KMS-11 (cell line): Measurements from ENCODE around the gene SELENOI.

Experiments
- H2AFZ ChIP-seq: fragments of 200-600 bp; sonication (generic); 2 replicates; pipeline ENCODE4 v1.6.1; 2016; ENCODE audit warnings: antibody characterized with exemption, mixed run types, low read depth
- H3K27ac ChIP-seq: fragments of 200-600 bp; sonication (generic); 2 replicates; pipeline ENCODE4 v1.6.1; 2016; ENCODE audit warnings: mild to moderate bottlenecking, mixed run types
- H3K27me3 ChIP-seq: fragments of 200-600 bp; sonication (generic); 2 replicates; pipeline ENCODE4 v1.6.1; 2017; ENCODE audit warnings: mild to moderate bottlenecking, low read depth, mixed run types, moderate library complexity; ENCODE audit not compliant: insufficient read depth
- H3K36me3 ChIP-seq: fragments of 200-600 bp; sonication (generic); 2 replicates; pipeline ENCODE4 v1.6.1; 2017; ENCODE audit warnings: mild to moderate bottlenecking, mixed run types; ENCODE audit not compliant: insufficient read depth
- H3K4me1 ChIP-seq: fragments of 200-600 bp; sonication (generic); 2 replicates; pipeline ENCODE4 v1.6.1; 2016; ENCODE audit warnings: mild to moderate bottlenecking, low read depth, mixed run types; ENCODE audit not compliant: poor library complexity, severe bottlenecking
- H3K4me2 ChIP-seq: fragments of 200-600 bp; sonication (generic); 2 replicates; pipeline ENCODE4 v1.7.0; 2016; ENCODE audit warnings: mild to moderate bottlenecking, mixed run types
- H3K4me3 ChIP-seq: fragments of 200-600 bp; sonication (generic); IDR thresholded peaks from 2 replicates; pipeline ENCODE4 v1.6.1; 2017; ENCODE audit warnings: low read depth, low read length, mixed read lengths; ENCODE audit not compliant: insufficient read depth
- H3K79me2 ChIP-seq: fragments of 200-600 bp; sonication (generic); 2 replicates; pipeline ENCODE4 v1.6.1; 2016; ENCODE audit warnings: low read depth, mixed run types; ENCODE audit not compliant: insufficient read depth
- H3K9ac ChIP-seq: fragments of 200-600 bp; sonication (generic); 2 replicates; pipeline ENCODE4 v1.6.1; 2016; ENCODE audit warnings: mild to moderate bottlenecking, mixed run types
- H4K20me1 ChIP-seq: fragments of 200-600 bp; sonication (generic); 2 replicates; pipeline ENCODE4 v1.6.1; 2016; ENCODE audit warnings: mild to moderate bottlenecking, mixed run types; ENCODE audit not compliant: insufficient read depth
- CTCF ChIP-seq: fragments of 200-600 bp; sonication (generic); conservative IDR thresholded peaks from 2 replicates; pipeline ENCODE4 v1.6.1; 2017; ENCODE audit warnings: low read depth, mild to moderate bottlenecking, antibody characterized with exemption, low read length, moderate library complexity, mixed read lengths

Gene SELENOI

DNA sequence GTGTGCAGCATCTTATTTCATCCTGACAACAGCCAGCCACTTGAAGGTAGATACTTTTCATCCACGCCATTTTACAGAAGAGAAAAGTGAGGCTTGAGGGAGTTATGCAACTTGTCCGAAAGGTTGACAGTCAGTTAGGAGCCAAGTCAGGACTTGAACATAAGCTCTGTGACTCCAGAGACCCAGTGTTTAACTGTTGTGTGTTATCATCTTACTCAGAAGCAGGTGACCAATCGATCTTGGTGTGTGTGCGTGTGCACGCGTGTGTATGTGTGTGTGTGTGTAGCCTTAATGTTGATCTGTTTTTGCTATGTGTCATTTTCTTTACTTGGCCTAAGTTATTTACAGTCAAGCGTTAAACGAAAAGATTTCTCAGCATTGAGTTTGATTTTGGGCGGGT lies 77.8 kb downstream of the SELENOI start:
- Histone ChIP-seq H4K20me1 (no peaks in the 10 kb centered on the region), H3K4me2 (no peak overlapping the region), H3K79me2 (no peaks in the 10 kb centered on the region), H3K27ac (no peak overlapping the region), H3K4me3 (no peak overlapping the region), H2AFZ (no peak overlapping the region), H3K9ac (no peak overlapping the region), H3K4me1 (no peaks in the 10 kb centered on the region), H3K27me3 (no peaks in the 10 kb centered on the region), H3K36me3 (no peaks in the 10 kb centered on the region)
- no peak for TF ChIP-seq CTCF

DNA sequence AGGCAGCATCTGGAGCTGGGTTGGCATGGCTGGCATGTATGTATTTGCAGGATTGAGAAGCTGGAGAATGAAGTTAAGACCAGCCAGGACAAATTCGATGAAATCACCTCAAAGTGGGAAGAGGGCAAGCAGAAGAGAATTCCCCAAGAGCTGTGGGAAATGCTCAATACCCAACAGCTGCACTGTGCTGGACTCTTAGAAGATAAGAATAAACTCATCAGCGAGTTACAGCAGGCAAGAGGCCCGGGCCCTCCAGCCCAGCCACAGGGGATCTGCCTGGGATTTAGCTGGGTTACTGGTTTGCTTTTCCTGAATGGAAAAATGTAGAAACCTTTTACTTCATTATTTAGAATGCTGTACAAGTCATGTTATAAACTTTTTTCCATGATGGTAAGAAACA lies 78.3 kb downstream of the SELENOI start:
- Histone ChIP-seq H3K27me3 (no peaks in the 10 kb centered on the region), H3K4me2 (no peak overlapping the region), H3K4me1 (no peaks in the 10 kb centered on the region), H3K79me2 (no peaks in the 10 kb centered on the region), H3K36me3 (no peaks in the 10 kb centered on the region), H3K4me3 (no peak overlapping the region), H2AFZ (no peak overlapping the region), H3K9ac (no peak overlapping the region), H3K27ac (no peak overlapping the region), H4K20me1 (no peaks in the 10 kb centered on the region)
- no peak for TF ChIP-seq CTCF

DNA sequence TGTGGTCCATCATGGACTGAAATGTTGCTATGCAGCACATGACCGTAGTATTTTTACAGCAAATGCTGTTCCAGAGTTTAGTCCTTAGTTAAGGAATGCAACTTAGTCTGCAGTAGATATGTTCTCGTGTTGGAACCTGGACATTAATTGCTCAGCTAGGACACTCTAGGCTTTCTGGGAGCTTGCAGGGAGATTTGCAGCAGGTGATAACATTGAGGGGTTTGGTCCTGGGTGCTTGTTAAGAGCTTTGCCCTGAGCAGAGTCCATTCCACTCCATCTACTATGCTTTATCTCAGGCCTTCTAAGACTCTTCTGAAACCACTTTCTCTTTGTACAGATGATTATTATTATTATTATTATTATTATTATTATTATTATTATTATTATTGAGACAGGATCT lies 82.9 kb downstream of the SELENOI start:
- Histone ChIP-seq H3K27me3 (no peaks in the 10 kb centered on the region), H3K27ac (no peak overlapping the region), H4K20me1 (no peaks in the 10 kb centered on the region), H2AFZ (no peak overlapping the region), H3K79me2 (no peaks in the 10 kb centered on the region), H3K4me1 (no peaks in the 10 kb centered on the region), H3K36me3 (no peaks in the 10 kb centered on the region), H3K9ac (no peak overlapping the region), H3K4me3 (no peak overlapping the region), H3K4me2 (no peak overlapping the region)
- TF ChIP-seq CTCF, result no peak

GRCh38 chr2:26429779-26430578 lies 84.0 kb downstream of the SELENOI start:
- Histone ChIP-seq H2AFZ (no peak overlapping the region), H3K27me3 (no peaks in the 10 kb centered on the region), H3K9ac (no peak overlapping the region)

More at GRCh38 chr2:26429779-26430578, 84.0 kb downstream of the SELENOI start:
- no peak overlapping the region for H3K27ac ChIP-seq
- no peak overlapping the region for H3K4me2 ChIP-seq
- no peaks in the 10 kb centered on the region for H3K36me3 ChIP-seq
- H3K4me1 ChIP-seq, result no peaks in the 10 kb centered on the region
- TF ChIP-seq CTCF, result no peak
- no peak overlapping the region for H3K4me3 ChIP-seq
- H3K79me2 ChIP-seq, result no peaks in the 10 kb centered on the region
- no peaks in the 10 kb centered on the region for H4K20me1 ChIP-seq
